Calu3 (cell line): ENCODE results near the gene VIPR2. TPM values are rescaled to one million over a fixed set of nuclear protein-coding genes. Genes with fewer than 3 reads are reported as not detected.

Experiments
- BruUV-seq: library from RNA; stranded (reverse); fragments of 400-500 nt; replicated peaks from 2 replicates; lab custom pipeline; 2021; lab: Mats Ljungman, UMichigan
- CTCF ChIA-PET: fragments of 300-600 bp; sonication (Branson Sonifier 250); formaldehyde crosslinking; loops from one replicate; lab custom pipeline; 2022; ENCODE audit warnings: antibody characterized with exemption; lab: Charles Lee
- DNase-seq: peaks from one replicate; pipeline ENCODE4 v3.0.0; 2022
- H3K27ac Mint-ChIP-seq: one replicate; pipeline ENCODE4 v1.8.0; 2022; ENCODE audit warnings: mixed read lengths; ENCODE audit not compliant: unreplicated experiment
- H3K27me3 Mint-ChIP-seq: one replicate; pipeline ENCODE4 v1.8.0; 2022; ENCODE audit warnings: mixed read lengths; ENCODE audit not compliant: unreplicated experiment
- H3K36me3 Mint-ChIP-seq: one replicate; pipeline ENCODE4 v1.8.0; 2022; ENCODE audit warnings: mild to moderate bottlenecking, moderate library complexity, mixed read lengths; ENCODE audit not compliant: insufficient read depth, unreplicated experiment
- H3K4me1 Mint-ChIP-seq: one replicate; pipeline ENCODE4 v1.8.0; 2022; ENCODE audit warnings: mild to moderate bottlenecking, low read depth, mixed read lengths; ENCODE audit not compliant: unreplicated experiment
- H3K4me3 Mint-ChIP-seq: one replicate; pipeline ENCODE4 v1.8.0; 2022; ENCODE audit warnings: mild to moderate bottlenecking, low read depth, moderate library complexity, mixed read lengths; ENCODE audit not compliant: unreplicated experiment
- H3K9me3 Mint-ChIP-seq: one replicate; pipeline ENCODE4 v1.8.0; 2022; ENCODE audit warnings: low read depth, mixed read lengths; ENCODE audit not compliant: unreplicated experiment
- intact Hi-C: fragments of 100-400 bp; cut with micrococcal nuclease; formaldehyde crosslinking; loops from one replicate; pipeline ENCODE4 v1.10.0; 2022; ENCODE audit not compliant: unreplicated experiment
- total RNA-seq: library from RNA; stranded (reverse); gene quantifications from 2 replicates; pipeline ENCODE4 v1.2.3, GENCODE V29; 2022
- TF ChIP-seq, protein P1 (sequence below): fragments of 200-600 bp; IDR thresholded peaks from one replicate; pipeline ENCODE4 v1.8.0; 2022; ENCODE audit warnings: antibody characterized with exemption; ENCODE audit not compliant: unreplicated experiment

VIPR2 gene
- total RNA-seq, 1 experiment from 2014 or later, result not detected

DNA sequence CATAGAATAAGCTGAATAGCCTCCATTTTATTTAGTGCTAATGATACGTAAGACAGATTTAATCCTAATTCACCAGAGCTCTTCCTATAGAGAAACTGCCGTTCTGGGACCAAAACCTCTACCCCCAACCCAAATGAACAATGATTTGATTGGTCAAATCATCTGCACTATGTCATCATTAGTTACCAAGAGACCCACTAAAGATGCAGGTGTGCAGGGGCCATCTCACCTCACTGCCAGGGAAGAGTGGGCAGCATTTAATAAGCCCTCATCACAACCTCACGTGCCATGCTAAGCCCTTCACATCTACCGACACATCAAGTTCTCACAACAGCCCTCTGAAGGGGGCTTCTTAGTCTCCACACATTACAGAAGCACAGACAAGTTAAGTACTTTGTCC, 87.0 kb downstream of the VIPR2 start:
- CTCF ChIA-PET, result no interaction called here
- intact Hi-C loops, result no loop called here
- Mint-ChIP-seq H3K4me1 (no peaks in the 10 kb centered on the region), H3K27ac (no peak overlapping the region), H3K36me3 (no peaks in the 10 kb centered on the region), H3K27me3 (peaks cover 11% of the 10 kb centered on the region), H3K9me3 (peaks cover 3% of the 10 kb centered on the region), H3K4me3 (no peak overlapping the region)
- TF ChIP-seq, protein P1, sequence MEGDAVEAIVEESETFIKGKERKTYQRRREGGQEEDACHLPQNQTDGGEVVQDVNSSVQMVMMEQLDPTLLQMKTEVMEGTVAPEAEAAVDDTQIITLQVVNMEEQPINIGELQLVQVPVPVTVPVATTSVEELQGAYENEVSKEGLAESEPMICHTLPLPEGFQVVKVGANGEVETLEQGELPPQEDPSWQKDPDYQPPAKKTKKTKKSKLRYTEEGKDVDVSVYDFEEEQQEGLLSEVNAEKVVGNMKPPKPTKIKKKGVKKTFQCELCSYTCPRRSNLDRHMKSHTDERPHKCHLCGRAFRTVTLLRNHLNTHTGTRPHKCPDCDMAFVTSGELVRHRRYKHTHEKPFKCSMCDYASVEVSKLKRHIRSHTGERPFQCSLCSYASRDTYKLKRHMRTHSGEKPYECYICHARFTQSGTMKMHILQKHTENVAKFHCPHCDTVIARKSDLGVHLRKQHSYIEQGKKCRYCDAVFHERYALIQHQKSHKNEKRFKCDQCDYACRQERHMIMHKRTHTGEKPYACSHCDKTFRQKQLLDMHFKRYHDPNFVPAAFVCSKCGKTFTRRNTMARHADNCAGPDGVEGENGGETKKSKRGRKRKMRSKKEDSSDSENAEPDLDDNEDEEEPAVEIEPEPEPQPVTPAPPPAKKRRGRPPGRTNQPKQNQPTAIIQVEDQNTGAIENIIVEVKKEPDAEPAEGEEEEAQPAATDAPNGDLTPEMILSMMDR, result no peak
- no TSS peak for BruUV-seq
- no peak for DNase-seq

DNA sequence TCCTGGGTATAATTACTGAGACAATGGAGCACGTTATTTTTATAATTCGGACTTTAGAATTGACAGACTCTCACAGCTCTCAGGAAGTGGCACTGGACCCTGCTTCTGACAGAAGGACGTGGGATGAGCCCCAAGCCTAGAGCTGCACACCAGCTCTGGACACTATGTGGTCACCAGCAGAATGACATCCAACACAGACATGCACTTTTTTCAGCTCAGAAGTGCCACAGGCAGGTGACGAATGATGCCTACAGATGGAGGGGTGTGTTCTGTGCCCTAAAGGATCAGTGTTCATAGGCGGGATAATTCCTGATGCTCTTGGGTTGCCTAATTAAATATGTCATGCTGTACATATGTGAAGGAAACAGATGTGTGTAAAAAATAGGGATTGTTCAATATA, 87.9 kb downstream of the VIPR2 start:
- BruUV-seq, result no TSS peak
- H3K4me3 Mint-ChIP-seq, result no peak overlapping the region
- intact Hi-C loops, result no loop called here
- no peaks in the 10 kb centered on the region for H3K36me3 Mint-ChIP-seq
- H3K9me3 Mint-ChIP-seq, result peaks cover 3% of the 10 kb centered on the region
- no peak overlapping the region for H3K27ac Mint-ChIP-seq
- no peaks in the 10 kb centered on the region for H3K4me1 Mint-ChIP-seq
- peaks cover 14% of the 10 kb centered on the region for H3K27me3 Mint-ChIP-seq
- CTCF ChIA-PET, result no interaction called here
- TF ChIP-seq, protein P1, result no peak
- DNase-seq, result no peak

DNA sequence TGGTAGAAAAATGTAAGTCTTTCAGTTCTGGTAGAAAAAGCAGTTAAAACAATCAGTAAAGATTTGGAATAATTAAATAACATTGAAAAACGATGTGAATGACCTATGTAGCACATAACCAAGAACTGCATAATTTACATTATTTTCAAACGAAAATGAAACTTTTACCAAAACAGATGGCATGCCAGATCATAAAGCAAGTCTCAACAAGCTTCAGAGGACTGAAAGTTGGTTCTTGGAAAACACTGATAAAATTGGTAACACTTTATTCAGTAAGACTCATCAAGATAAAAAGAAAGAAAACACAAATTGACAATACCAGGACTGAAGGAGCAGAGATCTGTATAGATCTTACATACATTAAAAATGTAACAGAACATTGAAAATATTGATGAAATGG, 92.8 kb downstream of the VIPR2 start:
- intact Hi-C loops, result no loop called here
- BruUV-seq, result no TSS peak
- H3K27me3 Mint-ChIP-seq, result peaks cover 48% of the 10 kb centered on the region
- no peaks in the 10 kb centered on the region for H3K36me3 Mint-ChIP-seq
- no peak for DNase-seq
- H3K4me1 Mint-ChIP-seq, result no peaks in the 10 kb centered on the region
- TF ChIP-seq, protein P1, result no peak
- no peak overlapping the region for H3K4me3 Mint-ChIP-seq
- CTCF ChIA-PET, result no interaction called here
- no peak overlapping the region for H3K27ac Mint-ChIP-seq
- peaks cover 3% of the 10 kb centered on the region for H3K9me3 Mint-ChIP-seq

DNA sequence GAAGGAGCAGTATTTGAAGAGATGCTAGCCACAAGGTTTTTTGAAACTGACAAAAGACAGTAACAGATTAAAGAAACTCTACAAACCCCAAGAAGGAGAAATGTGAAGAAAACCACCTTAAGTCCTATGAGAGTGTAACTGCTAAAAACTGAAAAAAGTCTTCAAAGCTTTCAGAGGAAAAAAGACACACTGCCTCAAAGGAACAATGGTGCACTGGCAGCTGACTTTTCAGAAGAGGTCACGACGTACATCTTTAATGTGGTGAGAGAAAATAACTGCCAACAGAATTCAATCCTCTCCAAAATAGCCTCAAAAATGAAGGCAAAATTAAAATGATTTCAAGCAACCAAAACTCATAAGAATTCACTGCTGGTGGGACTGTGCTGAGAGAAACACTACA, 94.0 kb downstream of the VIPR2 start:
- Mint-ChIP-seq H3K27me3 (peaks cover 43% of the 10 kb centered on the region), H3K27ac (no peak overlapping the region), H3K4me3 (no peak overlapping the region), H3K4me1 (no peaks in the 10 kb centered on the region), H3K36me3 (no peaks in the 10 kb centered on the region), H3K9me3 (peaks cover 3% of the 10 kb centered on the region)
- CTCF ChIA-PET, result no interaction called here
- no TSS peak for BruUV-seq
- intact Hi-C loops, result no loop called here
- no peak for DNase-seq
- TF ChIP-seq, protein P1, result no peak
